Measurements from ENCODE around the gene S100A16.
"Not testable (repeated sequence)": the region's sequence is repeated elsewhere in the genome, so short reads cannot be mapped to it uniquely, and the experiment has no call there.

S100A16 gene

DNA sequence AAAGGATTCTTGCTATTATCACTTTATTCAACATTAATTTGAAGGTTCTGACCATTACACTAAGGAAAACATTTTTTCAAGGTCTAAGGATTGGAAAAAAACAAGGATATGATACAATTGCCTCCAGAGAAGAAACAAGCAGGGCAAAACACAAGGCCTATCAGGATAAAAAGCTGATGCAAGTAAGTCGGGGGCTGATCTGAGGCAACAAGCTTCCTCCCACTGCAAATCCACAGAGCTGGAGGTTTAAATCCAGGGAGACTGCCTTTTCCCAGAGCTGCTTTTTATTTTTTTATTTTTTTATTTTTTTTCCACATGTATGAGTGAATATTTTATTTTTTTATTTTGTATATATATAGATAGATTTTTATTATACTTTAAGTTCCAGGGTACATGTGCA lies 27.9 kb downstream of the S100A16 start:
- in situ Hi-C loops (cut with HindIII; ENCODE audit: low pct_unique_long_range_greater_than_20kb, low sequenced_read_pairs), result no loop called here
- DNase-seq (ENCODE audit: low read depth in 1 of 2, low spot score in 1 of 2), result no peak
- TF ChIP-seq JUND (IDR thresholded peaks at IDR 0.05; ENCODE audit: low read depth), result no peak

DNA sequence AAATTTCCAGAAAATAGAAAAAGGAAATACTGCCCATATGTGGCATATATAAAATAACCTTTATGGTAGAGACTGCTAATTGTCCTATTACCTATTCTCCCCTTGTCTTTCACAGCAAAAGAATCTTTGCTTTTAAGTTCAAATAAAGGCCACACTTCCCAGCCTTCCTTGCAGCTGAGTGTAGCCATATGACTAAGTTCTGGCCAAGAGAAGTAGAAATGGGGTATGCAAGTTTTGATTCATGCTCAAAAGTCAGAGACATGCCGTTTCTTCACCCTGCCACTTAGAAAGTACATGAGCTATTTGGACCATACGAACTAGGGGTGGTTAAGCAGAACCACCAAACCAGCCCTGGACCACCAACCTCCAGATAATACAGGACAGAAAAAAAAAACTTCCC lies 29.0 kb downstream of the S100A16 start:
- TF ChIP-seq JUND (IDR thresholded peaks at IDR 0.05; ENCODE audit: low read depth), result no peak
- in situ Hi-C loops (cut with HindIII; ENCODE audit: low pct_unique_long_range_greater_than_20kb, low sequenced_read_pairs), result no loop called here
- no peak for DNase-seq (ENCODE audit: low read depth in 1 of 2, low spot score in 1 of 2)

DNA sequence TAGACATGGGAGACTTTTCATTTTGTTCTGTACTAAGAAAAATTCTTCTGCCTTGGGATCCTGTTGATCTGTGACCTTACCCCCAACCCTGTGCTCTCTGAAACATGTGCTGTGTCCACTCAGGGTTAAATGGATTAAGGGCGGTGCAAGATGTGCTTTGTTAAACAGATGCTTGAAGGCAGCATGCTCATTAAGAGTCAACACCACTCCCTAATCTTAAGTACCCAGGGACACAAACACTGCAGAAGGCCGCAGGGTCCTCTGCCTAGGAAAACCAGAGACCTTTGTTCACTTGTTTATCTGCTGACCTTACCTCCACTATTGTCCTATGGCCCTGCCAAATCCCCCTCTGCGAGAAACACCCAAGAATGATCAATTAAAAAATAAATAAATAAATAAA lies 29.4 kb downstream of the S100A16 start:
- in situ Hi-C loops (cut with HindIII; ENCODE audit: low pct_unique_long_range_greater_than_20kb, low sequenced_read_pairs); DNase-seq (ENCODE audit: low read depth in 1 of 2, low spot score in 1 of 2): not testable (repeated sequence)

DNA sequence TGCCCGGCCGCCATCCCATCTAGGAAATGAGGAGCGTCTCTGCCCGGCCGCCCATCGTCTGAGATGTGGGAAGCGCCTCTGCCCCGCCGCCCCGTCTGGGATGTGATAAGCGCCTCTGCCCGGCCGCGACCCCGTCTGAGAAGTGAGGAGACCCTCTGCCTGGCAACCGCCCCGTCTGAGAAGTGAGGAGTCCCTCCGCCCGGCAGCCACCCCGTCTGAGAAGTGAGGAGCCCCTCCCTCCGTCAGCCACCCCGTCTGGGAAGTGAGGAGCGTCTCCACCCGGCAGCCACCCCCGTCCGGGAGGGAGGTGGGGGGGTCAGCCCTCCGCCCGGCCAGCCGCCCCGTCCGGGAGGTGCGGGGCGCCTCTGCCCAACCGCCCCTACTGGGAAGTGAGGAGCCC lies 30.1 kb downstream of the S100A16 start:
- DNase-seq (ENCODE audit: low read depth in 1 of 2, low spot score in 1 of 2), result not testable (repeated sequence)

DNA sequence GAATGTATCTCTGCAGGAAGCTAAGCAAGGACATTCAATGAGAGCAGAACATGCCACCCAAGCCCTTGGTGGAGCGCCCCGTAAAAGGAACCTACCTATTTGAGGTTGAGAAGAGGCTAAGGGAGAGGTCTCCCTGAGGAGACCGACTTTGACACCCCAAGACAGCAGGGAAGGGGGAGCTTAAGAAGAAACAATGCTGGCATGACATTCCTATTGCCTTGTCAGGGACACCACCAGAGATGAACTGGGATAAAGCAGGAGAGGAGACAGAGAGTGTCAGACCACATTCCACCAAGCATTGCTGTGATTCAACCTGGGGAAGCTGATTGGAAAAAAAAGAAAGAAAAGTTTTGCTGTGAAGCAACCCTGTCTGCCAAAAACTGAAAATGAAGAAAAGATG lies 34.0 kb downstream of the S100A16 start:
- DNase-seq (ENCODE audit: low read depth in 1 of 2, low spot score in 1 of 2), result no peak
- TF ChIP-seq JUND (IDR thresholded peaks at IDR 0.05; ENCODE audit: low read depth), result no peak
- in situ Hi-C loops (cut with HindIII; ENCODE audit: low pct_unique_long_range_greater_than_20kb, low sequenced_read_pairs), result no loop called here

More for the DNA sequence above, 30.1 kb downstream of the S100A16 start:
- in situ Hi-C loops (cut with HindIII; ENCODE audit: low pct_unique_long_range_greater_than_20kb, low sequenced_read_pairs), result not testable (repeated sequence)

DNA sequence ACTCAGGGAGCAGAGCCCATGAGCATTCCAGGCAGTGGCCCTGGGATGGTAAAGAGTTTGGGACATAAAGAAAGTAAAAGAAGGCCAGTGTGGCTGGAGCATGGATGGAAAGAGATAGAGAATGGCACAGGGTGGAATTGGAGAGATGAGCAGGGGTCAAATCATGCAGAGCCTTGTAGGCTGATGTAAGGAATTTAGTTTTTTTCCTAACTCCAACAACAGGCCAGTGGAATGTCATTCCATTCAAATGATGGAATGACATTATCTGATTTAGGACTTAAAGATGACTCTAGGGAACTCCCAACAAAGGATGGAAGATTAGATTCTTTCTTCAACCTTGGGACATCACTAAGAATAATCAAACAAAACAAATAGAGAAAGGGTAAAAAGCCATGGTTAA lies 34.4 kb downstream of the S100A16 start:
- no peak for DNase-seq (ENCODE audit: low read depth in 1 of 2, low spot score in 1 of 2)
- TF ChIP-seq JUND (IDR thresholded peaks at IDR 0.05; ENCODE audit: low read depth), result no peak
- in situ Hi-C loops (cut with HindIII; ENCODE audit: low pct_unique_long_range_greater_than_20kb, low sequenced_read_pairs), result no loop called here

DNA sequence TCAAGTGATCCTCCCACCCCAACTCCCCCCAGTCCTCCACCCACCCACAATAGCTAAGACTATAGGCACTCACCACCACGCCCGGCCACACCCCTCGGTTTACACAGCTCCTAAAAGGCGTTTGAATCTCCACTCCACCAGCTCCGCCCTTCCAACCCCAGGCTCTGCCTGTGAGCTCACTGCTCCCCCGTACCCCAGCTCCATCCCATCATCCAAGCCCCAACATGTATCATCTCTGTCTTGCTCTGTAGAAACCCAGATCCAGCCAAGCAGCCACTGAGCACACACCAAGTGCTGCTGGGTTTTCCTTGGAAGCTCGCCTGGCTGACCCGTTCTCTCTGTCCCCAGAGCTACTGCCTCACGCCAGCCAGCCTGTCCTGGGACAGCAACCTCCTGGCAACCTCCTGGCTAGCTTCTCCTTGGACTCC lies 35.3 kb downstream of the S100A16 start:
- no peak for TF ChIP-seq JUND (IDR thresholded peaks at IDR 0.05; ENCODE audit: low read depth)
- in situ Hi-C loops (cut with HindIII; ENCODE audit: low pct_unique_long_range_greater_than_20kb, low sequenced_read_pairs), result no loop called here
- DNase-seq (ENCODE audit: low read depth in 1 of 2, low spot score in 1 of 2), result no peak

DNA sequence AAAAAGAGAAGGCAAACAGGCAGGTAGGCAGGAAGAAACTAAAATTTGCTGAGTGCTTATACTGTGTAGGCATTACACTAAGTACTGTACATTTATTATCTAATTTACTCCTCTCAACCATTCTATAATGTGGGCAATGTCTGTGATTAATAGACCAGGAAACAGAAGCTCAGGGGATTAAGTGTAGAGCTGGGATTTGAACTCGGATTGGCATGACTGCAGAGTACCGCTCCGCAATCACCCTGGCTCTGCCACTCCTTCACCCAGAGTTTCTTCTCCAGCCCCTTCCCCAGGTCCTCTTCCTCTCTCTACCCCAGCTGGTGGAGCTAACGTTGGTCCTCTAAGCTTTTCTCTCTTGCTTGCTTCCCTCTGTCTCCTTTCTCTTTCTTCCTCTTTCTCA lies 35.8 kb downstream of the S100A16 start:
- in situ Hi-C loops (cut with HindIII; ENCODE audit: low pct_unique_long_range_greater_than_20kb, low sequenced_read_pairs), result no loop called here
- no peak for DNase-seq (ENCODE audit: low read depth in 1 of 2, low spot score in 1 of 2)
- TF ChIP-seq JUND (IDR thresholded peaks at IDR 0.05; ENCODE audit: low read depth), result no peak

DNA sequence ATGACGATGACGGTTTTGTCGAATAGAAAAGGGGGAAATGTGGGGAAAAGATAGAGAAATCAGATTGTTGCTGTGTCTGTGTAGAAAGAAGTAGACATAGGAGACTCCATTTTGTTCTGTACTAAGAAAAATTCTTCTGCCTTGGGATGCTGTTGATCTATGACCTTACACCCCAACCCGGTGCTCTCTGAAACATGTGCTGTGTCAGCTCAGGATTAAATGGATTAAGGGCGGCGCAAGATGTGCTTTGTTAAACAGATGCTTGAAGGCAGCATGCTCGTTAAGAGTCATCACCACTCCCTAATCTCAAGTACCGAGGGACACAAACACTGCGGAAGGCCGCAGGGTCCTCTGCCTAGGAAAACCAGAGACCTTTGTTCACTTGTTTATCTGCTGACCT lies 37.4 kb downstream of the S100A16 start:
- DNase-seq (ENCODE audit: low read depth in 1 of 2, low spot score in 1 of 2); in situ Hi-C loops (cut with HindIII; ENCODE audit: low pct_unique_long_range_greater_than_20kb, low sequenced_read_pairs): not testable (repeated sequence)

DNA sequence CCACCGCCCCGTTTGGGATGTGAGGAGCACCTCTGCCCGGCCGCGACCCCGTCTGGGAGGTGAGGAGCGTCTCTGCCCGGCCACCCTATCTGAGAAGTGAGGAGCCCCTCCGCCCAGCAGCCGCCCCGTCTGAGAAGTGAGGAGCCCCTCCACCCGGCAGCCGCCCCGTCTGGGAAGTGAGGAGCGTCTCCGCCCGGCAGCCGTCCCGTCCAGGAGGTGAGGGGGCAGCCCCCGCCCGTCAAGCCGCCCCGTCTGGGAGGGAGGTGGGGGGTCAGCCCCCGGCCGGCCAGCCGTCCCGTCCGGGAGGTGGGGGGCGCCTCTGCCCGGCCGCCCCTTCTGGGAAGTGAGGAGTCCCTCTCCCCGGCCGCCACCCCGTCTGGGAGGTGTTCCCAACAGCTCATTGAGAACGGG lies 37.9 kb downstream of the S100A16 start:
- DNase-seq (ENCODE audit: low read depth in 1 of 2, low spot score in 1 of 2); in situ Hi-C loops (cut with HindIII; ENCODE audit: low pct_unique_long_range_greater_than_20kb, low sequenced_read_pairs): not testable (repeated sequence)

DNA sequence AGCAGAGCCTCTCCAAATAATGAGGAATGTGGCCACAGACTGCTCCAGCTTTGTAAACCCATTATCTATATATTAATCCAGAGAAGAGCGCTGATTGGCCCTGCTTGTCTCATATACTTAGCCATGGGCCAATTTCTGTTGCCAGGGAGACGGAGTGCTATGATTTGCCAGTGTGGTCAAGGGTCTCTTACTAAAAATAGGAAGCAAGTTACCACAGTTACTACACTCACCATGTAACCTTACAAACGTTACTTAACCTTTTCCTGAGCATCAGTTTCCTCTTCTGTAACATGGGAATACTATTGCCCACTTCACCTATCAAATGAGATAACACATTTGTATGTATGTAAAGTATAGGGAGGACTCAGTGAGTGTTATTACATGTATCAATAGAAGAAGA lies 39.6 kb downstream of the S100A16 start:
- TF ChIP-seq JUND (IDR thresholded peaks at IDR 0.05; ENCODE audit: low read depth), result no peak
- in situ Hi-C loops (cut with HindIII; ENCODE audit: low pct_unique_long_range_greater_than_20kb, low sequenced_read_pairs), result no loop called here
- no peak for DNase-seq (ENCODE audit: low read depth in 1 of 2, low spot score in 1 of 2)

DNA sequence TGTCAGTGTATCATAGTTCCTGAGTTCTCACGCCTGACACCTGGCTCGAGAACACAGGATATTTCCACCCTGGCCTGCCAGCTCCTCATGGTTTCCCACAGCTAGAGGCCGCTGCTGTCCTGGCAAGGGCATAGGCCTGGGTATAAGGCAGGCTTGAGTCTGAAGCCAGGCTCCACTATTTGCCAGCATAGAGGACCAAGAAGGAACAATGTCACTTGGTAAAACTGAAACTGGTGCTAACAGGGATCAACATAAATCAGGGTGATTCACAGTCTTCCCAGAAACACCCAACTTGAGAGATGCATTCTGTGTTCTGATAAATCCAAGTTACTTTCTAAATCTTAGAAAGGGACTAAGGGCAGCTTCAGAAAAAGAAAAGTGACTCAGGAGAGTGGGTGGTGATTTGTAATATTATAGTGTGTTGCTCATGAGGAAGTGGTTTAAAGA lies 40.3 kb downstream of the S100A16 start:
- in situ Hi-C loops (cut with HindIII; ENCODE audit: low pct_unique_long_range_greater_than_20kb, low sequenced_read_pairs), result no loop called here
- DNase-seq (ENCODE audit: low read depth in 1 of 2, low spot score in 1 of 2), result peak; percentile 90 to 94
- TF ChIP-seq JUND (IDR thresholded peaks at IDR 0.05; ENCODE audit: low read depth), result no peak

DNA sequence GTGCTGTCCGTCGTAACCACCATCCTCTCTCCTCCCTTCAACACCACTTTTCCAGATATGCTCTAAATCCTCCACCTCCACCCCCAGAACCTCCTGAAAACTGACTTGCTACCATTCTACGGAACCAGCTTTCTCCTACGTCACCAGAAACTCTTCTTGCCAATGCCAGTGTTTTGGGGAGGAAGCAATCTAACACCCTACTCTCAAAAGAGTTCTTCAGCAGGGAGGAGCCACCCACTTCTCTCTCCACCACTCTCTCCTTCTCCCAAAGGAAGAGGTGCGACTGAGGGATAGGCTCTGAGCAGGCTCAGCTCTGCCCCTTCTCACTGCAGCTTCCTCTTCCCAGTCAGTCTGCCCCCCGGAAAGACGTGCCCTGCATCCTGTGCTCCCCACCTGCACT lies 41.2 kb downstream of the S100A16 start:
- no peak for DNase-seq (ENCODE audit: low read depth in 1 of 2, low spot score in 1 of 2)
- in situ Hi-C loops (cut with HindIII; ENCODE audit: low pct_unique_long_range_greater_than_20kb, low sequenced_read_pairs), result no loop called here
- TF ChIP-seq JUND (IDR thresholded peaks at IDR 0.05; ENCODE audit: low read depth), result no peak

DNA sequence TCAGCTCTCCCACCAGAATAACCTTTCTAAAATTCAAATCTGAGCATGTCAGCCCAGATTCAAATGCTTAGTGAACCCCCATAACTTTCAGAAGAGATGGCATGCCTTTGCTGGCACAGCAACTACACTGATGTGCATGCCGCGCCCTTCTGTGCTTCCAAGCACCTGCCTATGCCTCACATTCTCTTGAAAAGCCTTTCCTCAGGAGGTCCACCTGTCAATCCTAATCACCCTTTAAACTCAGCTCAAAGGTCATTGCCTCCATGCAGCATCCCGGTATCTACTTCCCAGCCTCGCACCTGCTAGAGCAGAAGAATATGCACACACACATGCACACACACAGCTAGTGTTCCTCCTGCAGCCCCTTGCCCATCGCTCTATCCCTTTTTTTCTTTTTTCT lies 42.1 kb downstream of the S100A16 start:
- DNase-seq (ENCODE audit: low read depth in 1 of 2, low spot score in 1 of 2), result no peak
- TF ChIP-seq JUND (IDR thresholded peaks at IDR 0.05; ENCODE audit: low read depth), result no peak
- in situ Hi-C loops (cut with HindIII; ENCODE audit: low pct_unique_long_range_greater_than_20kb, low sequenced_read_pairs), result no loop called here

DNA sequence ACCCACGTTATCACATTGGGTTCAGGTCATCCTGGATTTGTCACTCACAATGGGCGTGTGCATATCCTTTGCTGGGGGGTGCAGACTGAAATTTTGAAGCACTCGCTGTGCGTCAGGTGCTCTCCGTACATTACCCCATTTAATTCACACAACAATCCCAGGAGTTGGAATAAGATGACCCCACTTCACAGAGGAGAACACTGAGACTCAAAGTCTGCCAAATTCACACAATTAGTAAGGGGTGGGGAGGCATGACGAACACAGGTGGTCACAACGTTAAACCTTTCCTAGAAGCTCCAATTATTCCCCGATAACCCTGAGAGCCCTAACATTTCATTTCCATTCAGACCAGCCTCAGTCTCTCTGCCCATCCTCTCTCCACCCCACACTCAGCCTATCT lies 43.5 kb downstream of the S100A16 start:
- DNase-seq (ENCODE audit: low read depth in 1 of 2, low spot score in 1 of 2), result no peak
- no peak for TF ChIP-seq JUND (IDR thresholded peaks at IDR 0.05; ENCODE audit: low read depth)
- in situ Hi-C loops (cut with HindIII; ENCODE audit: low pct_unique_long_range_greater_than_20kb, low sequenced_read_pairs), result no loop called here

All from T47D (cell line).